ENCODE measurements around the gene TXNRD2. TPM values are rescaled to one million over a fixed set of nuclear protein-coding genes. Genes with fewer than 3 reads are reported as not detected.

The TXNRD2 gene
- total and polyA plus RNA-seq, 8 donors: 6.4 to 69.5 (median 42.3) TPM

GRCh38 chr22:19905347-19906276, 36.0 kb downstream of the TXNRD2 start:
- Histone ChIP-seq H3K27me3 (no peaks in the 10 kb centered on the region), H3K27ac (no peak overlapping the region), H3K4me1 (peaks cover 0 to 5% (median 0%) of the 10 kb centered on the region in 4 donors), H3K9me3 (no peaks in the 10 kb centered on the region), H3K4me3 (no peak overlapping the region), H3K36me3 (peaks cover 4 to 79% (median 76%) of the 10 kb centered on the region in 4 donors)
- 81 to 90% (median 85%) methylated on average over 18 to 22 of the region's 22 CpGs for WGBS, 5 donors
- TF ChIP-seq CTCF (IDR thresholded peaks at IDR 0.05) (no peak), POLR2A (IDR thresholded peaks at IDR 0.05) (no peak), POLR2AphosphoS5 (IDR thresholded peaks at IDR 0.05) (no peak), EP300 (IDR thresholded peaks at IDR 0.05) (no peak)
- no peak for DNase-seq
- intact Hi-C loops (cut with DNase I; ENCODE audit: low total_unique reads): no loop called here

GRCh38 chr22:19904935-19905334, 36.7 kb downstream of the TXNRD2 start:
- no peak for DNase-seq
- peaks cover 4 to 75% (median 72%) of the 10 kb centered on the region in 4 donors for H3K36me3 ChIP-seq
- H3K27ac ChIP-seq: no peak overlapping the region
- TF ChIP-seq EP300 (IDR thresholded peaks at IDR 0.05): no peak
- TF ChIP-seq POLR2AphosphoS5 (IDR thresholded peaks at IDR 0.05): no peak
- no peak for TF ChIP-seq CTCF (IDR thresholded peaks at IDR 0.05)
- TF ChIP-seq POLR2A (IDR thresholded peaks at IDR 0.05): no peak
- intact Hi-C loops (cut with DNase I; ENCODE audit: low total_unique reads): no loop called here
- 74 to 91% (median 84%) methylated on average over 7 of the region's 7 CpGs for WGBS, 5 donors
- no peak overlapping the region for H3K4me3 ChIP-seq
- H3K9me3 ChIP-seq: no peaks in the 10 kb centered on the region
- no peaks in the 10 kb centered on the region for H3K27me3 ChIP-seq
- peaks cover 0 to 5% (median 0%) of the 10 kb centered on the region in 4 donors for H3K4me1 ChIP-seq

- H3K9me3 ChIP-seq: no peaks in the 10 kb centered on the region
- H3K4me3 ChIP-seq: no peak overlapping the region
- no peak overlapping the region for H3K27ac ChIP-seq
- DNase-seq: no peak
- intact Hi-C loops (cut with DNase I; ENCODE audit: low total_unique reads): no loop called here
- peaks cover 0 to 5% (median 0%) of the 10 kb centered on the region in 4 donors for H3K4me1 ChIP-seq
- H3K27me3 ChIP-seq: no peaks in the 10 kb centered on the region
- TF ChIP-seq CTCF (IDR thresholded peaks at IDR 0.05) (no peak), POLR2A (IDR thresholded peaks at IDR 0.05) (no peak), EP300 (IDR thresholded peaks at IDR 0.05) (no peak), POLR2AphosphoS5 (IDR thresholded peaks at IDR 0.05) (no peak)
- WGBS, 5 donors: 85 to 89% (median 86%) methylated on average over 16 of the region's 16 CpGs
- peaks cover 4 to 78% (median 75%) of the 10 kb centered on the region in 4 donors for H3K36me3 ChIP-seq
Measured at GRCh38 chr22:19904174-19904856, 37.3 kb downstream of the TXNRD2 start.

- H3K27ac ChIP-seq: no peak overlapping the region
- peaks cover 4 to 82% (median 78%) of the 10 kb centered on the region in 4 donors for H3K36me3 ChIP-seq
- H3K27me3 ChIP-seq: no peaks in the 10 kb centered on the region
- no peak overlapping the region for H3K4me3 ChIP-seq
- DNase-seq: no peak
- TF ChIP-seq POLR2A (IDR thresholded peaks at IDR 0.05) (no peak), POLR2AphosphoS5 (IDR thresholded peaks at IDR 0.05) (no peak), EP300 (IDR thresholded peaks at IDR 0.05) (no peak), CTCF (IDR thresholded peaks at IDR 0.05) (no peak)
- H3K9me3 ChIP-seq: no peaks in the 10 kb centered on the region
- WGBS, 5 donors: 64 to 89% (median 86%) methylated on average over 6 to 12 of the region's 12 CpGs
- intact Hi-C loops (cut with DNase I; ENCODE audit: low total_unique reads): no loop called here
- H3K4me1 ChIP-seq: peaks cover 0 to 5% (median 0%) of the 10 kb centered on the region in 4 donors
Measured at GRCh38 chr22:19903513-19903912, 38.1 kb downstream of the TXNRD2 start.
